Ovary (tissue), 9 donors: Measurements from ENCODE around the gene ITPR1. TPM values are rescaled to one million over a fixed set of nuclear protein-coding genes. Genes with fewer than 3 reads are reported as not detected.
A peak's percentile ranks its signal among the peaks of the same experiment; 100 is the strongest.

Experiments
- DNase-seq, 5 donors: peaks; one replicate each; pipeline ENCODE4 v3.0.0-alpha.2; 2019 to 2020
- H3K27ac ChIP-seq, 2 donors: fragments of 200-600 bp; one replicate each; pipeline versions ENCODE4 v1.5.1 to v1.8.0; 2019 to 2022
- H3K27me3 ChIP-seq: fragments of 200-600 bp; one replicate; pipeline ENCODE4 v1.8.0; 2022
- H3K36me3 ChIP-seq: fragments of 200-600 bp; sonication (generic); one replicate; pipeline ENCODE4 v1.5.1; 2019
- H3K4me1 ChIP-seq: one replicate; pipeline ENCODE4 v1.8.1; 2013; ENCODE audit warnings: mild to moderate bottlenecking, moderate library complexity; ENCODE audit not compliant: insufficient read depth
- H3K4me3 ChIP-seq: fragments of 200-600 bp; sonication (generic); one replicate; pipeline ENCODE4 v1.5.1; 2017
- H3K9me3 ChIP-seq, 2 donors: fragments of 200-600 bp in 1 of 2; sonication (generic) in 1 of 2; one replicate each; pipeline versions ENCODE4 v1.5.1 to v1.8.1; 2013 to 2019; ENCODE audit warnings: mild to moderate bottlenecking in 1 of 2, moderate library complexity in 1 of 2
- EP300 ChIP-seq: sonication (generic); formaldehyde crosslinking; IDR thresholded peaks from one replicate; pipeline ENCODE4 v1.6.1; 2017; ENCODE audit warnings: antibody characterized with exemption
- POLR2A ChIP-seq: fragments of 450-650 bp; IDR thresholded peaks from one replicate; pipeline ENCODE4 v1.6.1; 2017; ENCODE audit warnings: antibody characterized with exemption, mild to moderate bottlenecking, moderate library complexity
- WGBS, 3 donors: extraction: QIAGEN DNeasy Blood & Tissue Kit in 1 of 3; methylation state at CpG; one replicate each; pipeline versions ENCODE4 v1.1.5 to v1.1.7; 2013 to 2017; 5-methylcytosine and 5-hydroxymethylcytosine counted together
- intact Hi-C, 4 donors: fragments of 100-400 bp; cut with DNase I; formaldehyde crosslinking; loops; one replicate each; pipeline versions ENCODE4 v1.11.0 to v1.15.1; 2022 to 2023
- polyA plus RNA-seq, 2 donors: library from polyadenylated mRNA; stranded (reverse); fragments of 200-250 nt in 1 of 2; fragments of 350-450 nt in 1 of 2; fragmentation: Illumina TruSeq in 1 of 2; extraction: RNeasy Lipid Tissue Mini Kit (QIAGEN cat#74804) in 1 of 2; gene quantifications; one replicate each; pipeline ENCODE4 v1.2.3, GENCODE V29; 2013 to 2014
- total RNA-seq, 7 donors: library from RNA; depleted of rRNA in 2 of 7; stranded (reverse); fragments of >200 nt in 2 of 7; fragmentation: NEBNext Ultra II Directional in 3 of 7; extraction: Animal tissue kit (Norgen Biotek cat#: 25700) in 3 of 7; gene quantifications; one replicate each; pipeline versions ENCODE4 v1.1.0 to v1.2.4, GENCODE V29; 2016 to 2023
- TF ChIP-seq, protein P1 (sequence below), 3 donors: fragments of 450-650 bp in 2 of 3; fragments of 200-600 bp in 1 of 3; IDR thresholded peaks; one replicate each; pipeline versions ENCODE4 v1.5.1 to v1.8.0; 2016 to 2022; ENCODE audit warnings: antibody characterized with exemption in 3 of 3, mild to moderate bottlenecking in 1 of 3
- donor health status: DM: no; HTN: no; CAD: no; lungs with moderate emphysema.
- donor health status: DM: no; HTN: no; CAD: no.
- donor health status: Bipolar disorder and iron deficiency.
- donor health status: DM: yes; HTN: yes; CAD: no.
- donor health status: DM: no; HTN: no; CAD: no.
- donor health status: DM: yes; HTN: yes; CAD: no.

The ITPR1 gene
- total and polyA plus RNA-seq, 9 donors: 59.5 to 313 (median 144) TPM

DNA sequence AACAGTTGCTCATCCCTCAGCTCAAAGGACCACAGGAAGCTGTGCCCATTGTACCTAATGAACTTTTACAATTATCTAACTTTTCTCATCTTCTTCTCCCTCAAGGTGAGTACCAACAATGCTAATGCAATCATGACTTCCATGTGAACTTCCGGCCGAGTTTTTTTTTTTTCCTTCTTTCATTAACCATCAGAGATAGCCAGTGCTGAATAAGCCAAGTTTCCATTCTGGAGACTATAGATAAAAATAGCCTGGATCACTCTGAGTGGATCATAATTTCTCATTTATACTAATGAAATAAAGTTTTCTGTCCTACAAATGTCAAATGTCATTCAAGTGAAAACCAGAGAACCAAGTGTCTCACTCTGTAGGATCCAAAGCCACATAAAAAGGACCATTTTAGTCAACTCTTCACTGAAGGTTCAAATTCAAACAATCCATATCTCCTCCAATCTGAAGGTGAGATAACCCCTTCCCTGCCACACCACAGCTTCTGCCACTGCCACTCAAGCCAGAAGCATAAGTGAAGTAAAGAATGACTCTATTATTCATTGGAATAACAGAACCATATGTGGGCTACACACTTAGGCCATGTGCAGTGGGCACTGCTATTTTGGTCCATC is 31.6 kb upstream of the ITPR1 start:
- Histone ChIP-seq H3K4me3 (no peak overlapping the region), H3K4me1 (peaks cover 3% of the 10 kb centered on the region), H3K27ac (no peak overlapping the region), H3K27me3 (no peaks in the 10 kb centered on the region), H3K9me3 (no peaks in the 10 kb centered on the region), H3K36me3 (no peaks in the 10 kb centered on the region)
- DNase-seq: no peak
- intact Hi-C loops: no loop called here
- WGBS, 3 donors: 72 to 78% (median 72%) methylated on average over 2 of the region's 2 CpGs
- TF ChIP-seq, protein P1, sequence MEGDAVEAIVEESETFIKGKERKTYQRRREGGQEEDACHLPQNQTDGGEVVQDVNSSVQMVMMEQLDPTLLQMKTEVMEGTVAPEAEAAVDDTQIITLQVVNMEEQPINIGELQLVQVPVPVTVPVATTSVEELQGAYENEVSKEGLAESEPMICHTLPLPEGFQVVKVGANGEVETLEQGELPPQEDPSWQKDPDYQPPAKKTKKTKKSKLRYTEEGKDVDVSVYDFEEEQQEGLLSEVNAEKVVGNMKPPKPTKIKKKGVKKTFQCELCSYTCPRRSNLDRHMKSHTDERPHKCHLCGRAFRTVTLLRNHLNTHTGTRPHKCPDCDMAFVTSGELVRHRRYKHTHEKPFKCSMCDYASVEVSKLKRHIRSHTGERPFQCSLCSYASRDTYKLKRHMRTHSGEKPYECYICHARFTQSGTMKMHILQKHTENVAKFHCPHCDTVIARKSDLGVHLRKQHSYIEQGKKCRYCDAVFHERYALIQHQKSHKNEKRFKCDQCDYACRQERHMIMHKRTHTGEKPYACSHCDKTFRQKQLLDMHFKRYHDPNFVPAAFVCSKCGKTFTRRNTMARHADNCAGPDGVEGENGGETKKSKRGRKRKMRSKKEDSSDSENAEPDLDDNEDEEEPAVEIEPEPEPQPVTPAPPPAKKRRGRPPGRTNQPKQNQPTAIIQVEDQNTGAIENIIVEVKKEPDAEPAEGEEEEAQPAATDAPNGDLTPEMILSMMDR (IDR thresholded peaks at IDR 0.05): no peak
- no peak for TF ChIP-seq EP300
- TF ChIP-seq POLR2A: no peak

DNA sequence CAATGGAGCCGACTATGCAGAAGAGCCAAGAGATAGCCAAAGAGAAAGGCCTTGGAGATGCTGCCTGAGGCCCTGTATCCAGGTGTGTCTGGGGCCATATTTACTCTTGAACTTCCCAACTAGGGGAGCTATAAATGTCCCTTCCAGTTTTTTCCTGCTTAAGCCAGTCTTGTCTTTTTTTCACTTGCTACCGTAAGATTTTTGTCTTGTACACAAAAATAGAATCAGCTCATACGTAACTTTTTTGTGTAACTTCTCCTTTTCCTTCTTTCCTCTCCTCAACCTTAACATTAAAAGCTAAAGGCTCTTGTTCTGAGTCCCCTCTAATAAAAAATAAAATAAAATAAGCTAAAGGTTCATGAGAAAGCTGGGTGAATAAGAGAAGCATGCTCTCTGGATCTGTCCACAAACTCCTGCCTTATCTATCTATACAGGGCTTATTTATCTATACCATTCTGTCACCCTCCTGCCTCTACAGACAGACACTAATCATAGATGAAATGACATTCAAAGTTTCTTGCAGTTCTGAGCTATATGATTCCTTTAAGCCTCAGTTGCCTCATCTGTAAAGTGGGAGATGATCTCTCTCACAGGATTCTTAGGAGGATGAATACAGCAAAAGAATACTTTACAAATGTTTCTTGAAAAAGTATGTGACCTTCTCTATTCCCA is 30.6 kb upstream of the ITPR1 start:
- no peaks in the 10 kb centered on the region for H3K27me3 ChIP-seq
- H3K9me3 ChIP-seq: no peaks in the 10 kb centered on the region
- WGBS, 3 donors: 88 to 94% (median 91%) methylated on average over 3 of the region's 3 CpGs
- intact Hi-C loops: no loop called here
- no peak for TF ChIP-seq EP300
- no peaks in the 10 kb centered on the region for H3K36me3 ChIP-seq
- H3K4me3 ChIP-seq: no peak overlapping the region
- no peak for DNase-seq
- H3K27ac ChIP-seq: no peak overlapping the region
- H3K4me1 ChIP-seq: peaks cover 3% of the 10 kb centered on the region

DNA sequence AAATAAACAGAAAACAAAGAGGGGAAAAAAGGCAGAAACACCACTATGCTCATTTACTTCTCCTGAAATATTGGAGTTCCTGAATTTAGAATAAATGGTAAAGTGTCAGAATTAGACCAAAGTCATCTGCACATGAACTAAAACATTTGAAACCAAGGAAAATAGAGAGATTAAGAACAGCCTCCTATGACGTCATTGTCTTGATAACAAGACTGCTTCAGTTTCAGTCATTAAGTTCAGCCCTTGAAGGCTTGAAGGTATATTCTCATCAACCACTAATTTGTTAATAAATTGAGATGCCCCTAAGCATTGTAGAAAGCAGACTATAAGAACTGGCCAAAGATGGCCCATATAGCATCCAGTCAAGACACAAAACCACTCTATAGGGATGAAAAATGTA is 28.6 kb upstream of the ITPR1 start:
- Histone ChIP-seq H3K36me3 (no peaks in the 10 kb centered on the region), H3K4me3 (no peak overlapping the region), H3K4me1 (peaks cover 3% of the 10 kb centered on the region), H3K27me3 (no peaks in the 10 kb centered on the region), H3K27ac (no peak overlapping the region), H3K9me3 (no peaks in the 10 kb centered on the region)
- no peak for DNase-seq
- WGBS, 3 donors: 73 to 74% (median 73%) methylated on average over 1 of the region's 1 CpG
- TF ChIP-seq, protein P1 (IDR thresholded peaks at IDR 0.05): no peak
- intact Hi-C loops: no loop called here

DNA sequence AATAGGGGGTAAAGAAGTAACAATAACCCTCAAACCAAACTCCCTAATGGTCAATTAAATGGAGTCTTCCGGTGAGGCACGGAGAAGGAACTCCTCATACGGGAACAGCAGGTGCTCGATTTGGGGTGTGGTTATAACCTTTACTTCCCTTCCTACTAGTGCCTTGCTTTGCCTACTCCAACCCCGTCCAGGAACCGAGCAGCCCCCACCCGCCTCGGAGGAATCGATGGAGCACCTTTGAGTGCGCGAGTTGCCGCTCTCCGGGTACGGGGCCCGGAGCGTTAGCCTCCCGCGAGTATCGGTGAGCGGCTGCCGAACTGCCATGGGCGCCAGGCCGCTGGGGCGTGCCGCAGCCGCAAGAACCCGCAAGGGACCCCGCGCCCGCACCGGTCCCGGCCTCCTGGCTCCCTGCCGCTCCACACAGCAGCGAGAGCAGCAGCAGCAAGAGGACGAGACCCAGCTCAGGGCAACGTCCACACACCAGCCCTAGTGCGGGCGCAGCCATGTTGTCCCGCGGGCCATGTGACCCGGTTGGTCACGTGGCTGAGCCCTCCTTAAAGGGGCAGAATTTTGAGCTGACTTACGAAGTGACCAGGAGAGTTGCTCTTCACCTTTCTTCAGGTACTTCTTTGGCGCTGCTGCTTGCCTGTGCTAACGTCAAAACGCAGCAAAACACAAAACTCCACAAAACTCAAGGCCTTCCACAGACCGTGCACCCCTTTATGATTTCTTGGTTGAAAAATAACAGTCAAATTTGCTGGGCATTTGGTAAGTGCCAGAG is 26.2 kb upstream of the ITPR1 start, which contains the start of gene SUMF1:
SUMF1 (minus strand) TSS at position 529 of the 781 bp plus-strand sequence; CDS start at position 505, 24 bp downstream.
- 0 to 1% (median 1%) methylated on average over 36 to 47 of the region's 47 CpGs for WGBS, 3 donors
- H3K4me1 ChIP-seq: peaks cover 3% of the 10 kb centered on the region
- H3K36me3 ChIP-seq: no peaks in the 10 kb centered on the region
- no peaks in the 10 kb centered on the region for H3K9me3 ChIP-seq
- peak within 1 kb of the TSS; percentile 72 to 84 for H3K27ac ChIP-seq
- peak within 1 kb of the TSS; percentile 69 for H3K4me3 ChIP-seq
- H3K27me3 ChIP-seq: no peaks in the 10 kb centered on the region
- intact Hi-C loops: no loop called here
- TF ChIP-seq EP300 (no peak), POLR2A (peak; percentile 23)
- TF ChIP-seq, protein P1 (IDR thresholded peaks at IDR 0.05): no peak
- peak; percentile 73 to 85 (median 77) for DNase-seq

DNA sequence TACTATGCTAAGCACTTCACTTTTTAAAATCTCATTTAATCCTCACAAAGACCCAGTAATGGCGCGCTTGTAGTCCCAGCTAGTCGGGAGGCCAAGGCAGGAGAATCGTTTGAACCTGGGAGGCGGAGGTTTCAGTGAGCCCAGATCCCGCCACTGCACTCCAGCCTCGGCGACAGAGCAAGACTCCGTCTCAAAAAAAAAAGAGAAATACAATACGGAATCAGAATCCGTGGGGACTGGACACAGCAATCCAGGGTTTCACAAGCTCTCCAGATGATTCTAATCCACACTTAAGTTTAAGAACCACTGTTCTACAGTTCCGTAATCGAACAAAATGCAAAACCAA is 25.7 kb upstream of the ITPR1 start:
- Histone ChIP-seq H3K9me3 (no peaks in the 10 kb centered on the region), H3K4me1 (peaks cover 3% of the 10 kb centered on the region), H3K27me3 (no peaks in the 10 kb centered on the region), H3K27ac (peak overlapping the region; percentile 72 to 84), H3K4me3 (peak overlapping the region; percentile 69), H3K36me3 (no peaks in the 10 kb centered on the region)
- intact Hi-C loops: no loop called here
- TF ChIP-seq, protein P1 (IDR thresholded peaks at IDR 0.05): no peak
- TF ChIP-seq EP300 (no peak), POLR2A (no peak)
- no peak for DNase-seq
- 52 to 65% (median 63%) methylated on average over 13 of the region's 13 CpGs for WGBS, 3 donors
